ENCODE measurements around the gene CNTRL.

DNA sequence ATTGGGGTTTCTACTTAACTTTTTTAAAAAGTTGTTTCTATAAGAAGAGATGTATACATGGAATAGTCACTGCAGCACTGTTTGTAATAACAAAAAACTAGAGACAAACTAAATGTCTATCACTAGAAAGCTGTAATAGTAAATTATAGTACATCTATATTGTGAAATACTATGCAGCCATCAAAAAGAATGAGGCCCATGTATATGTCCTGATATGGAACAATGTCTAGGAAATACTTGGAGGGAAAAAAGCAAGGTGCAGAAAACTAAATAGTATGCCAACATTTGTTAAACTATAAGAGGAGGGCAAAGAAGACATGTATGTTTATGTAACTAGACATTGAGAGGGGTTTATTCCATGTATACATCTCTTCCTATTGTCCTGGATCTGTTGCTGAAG is 129.9 kb downstream of the CNTRL start:
- TF ChIP-seq, protein P1, sequence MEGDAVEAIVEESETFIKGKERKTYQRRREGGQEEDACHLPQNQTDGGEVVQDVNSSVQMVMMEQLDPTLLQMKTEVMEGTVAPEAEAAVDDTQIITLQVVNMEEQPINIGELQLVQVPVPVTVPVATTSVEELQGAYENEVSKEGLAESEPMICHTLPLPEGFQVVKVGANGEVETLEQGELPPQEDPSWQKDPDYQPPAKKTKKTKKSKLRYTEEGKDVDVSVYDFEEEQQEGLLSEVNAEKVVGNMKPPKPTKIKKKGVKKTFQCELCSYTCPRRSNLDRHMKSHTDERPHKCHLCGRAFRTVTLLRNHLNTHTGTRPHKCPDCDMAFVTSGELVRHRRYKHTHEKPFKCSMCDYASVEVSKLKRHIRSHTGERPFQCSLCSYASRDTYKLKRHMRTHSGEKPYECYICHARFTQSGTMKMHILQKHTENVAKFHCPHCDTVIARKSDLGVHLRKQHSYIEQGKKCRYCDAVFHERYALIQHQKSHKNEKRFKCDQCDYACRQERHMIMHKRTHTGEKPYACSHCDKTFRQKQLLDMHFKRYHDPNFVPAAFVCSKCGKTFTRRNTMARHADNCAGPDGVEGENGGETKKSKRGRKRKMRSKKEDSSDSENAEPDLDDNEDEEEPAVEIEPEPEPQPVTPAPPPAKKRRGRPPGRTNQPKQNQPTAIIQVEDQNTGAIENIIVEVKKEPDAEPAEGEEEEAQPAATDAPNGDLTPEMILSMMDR (IDR thresholded peaks at IDR 0.05; ENCODE audit: control extremely low read depth in 1 of 3, insufficient read depth in 1 of 3, low read depth in 1 of 3, low read length in 3 of 3) = no peak
- TF ChIP-seq EP300 (IDR thresholded peaks at IDR 0.05; ENCODE audit: borderline replicate concordance in 1 of 2, low read depth in 2 of 2, low read length in 2 of 2) (no peak), TAF1 (IDR thresholded peaks at IDR 0.05; ENCODE audit: low read depth, low read length) (no peak), NRF1 (IDR thresholded peaks at IDR 0.05; ENCODE audit: low read depth, low read length) (no peak), TCF12 (IDR thresholded peaks at IDR 0.05; ENCODE audit: low read depth, low read length) (no peak), POLR2AphosphoS5 (IDR thresholded peaks at IDR 0.05; ENCODE audit: low read depth, low read length) (no peak), POLR2A (IDR thresholded peaks at IDR 0.05; ENCODE audit: control extremely low read depth in 1 of 2, low read depth in 2 of 2, low read length in 2 of 2) (no peak)
- TF ChIP-seq, protein P2, sequence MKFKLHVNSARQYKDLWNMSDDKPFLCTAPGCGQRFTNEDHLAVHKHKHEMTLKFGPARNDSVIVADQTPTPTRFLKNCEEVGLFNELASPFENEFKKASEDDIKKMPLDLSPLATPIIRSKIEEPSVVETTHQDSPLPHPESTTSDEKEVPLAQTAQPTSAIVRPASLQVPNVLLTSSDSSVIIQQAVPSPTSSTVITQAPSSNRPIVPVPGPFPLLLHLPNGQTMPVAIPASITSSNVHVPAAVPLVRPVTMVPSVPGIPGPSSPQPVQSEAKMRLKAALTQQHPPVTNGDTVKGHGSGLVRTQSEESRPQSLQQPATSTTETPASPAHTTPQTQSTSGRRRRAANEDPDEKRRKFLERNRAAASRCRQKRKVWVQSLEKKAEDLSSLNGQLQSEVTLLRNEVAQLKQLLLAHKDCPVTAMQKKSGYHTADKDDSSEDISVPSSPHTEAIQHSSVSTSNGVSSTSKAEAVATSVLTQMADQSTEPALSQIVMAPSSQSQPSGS (IDR thresholded peaks at IDR 0.05; ENCODE audit: low read length) = no peak
